Activated CD4-positive, alpha-beta memory T cell treated with anti-CD3 and anti-CD28 coated beads for 36 hours (primary cell): ENCODE measurements around the gene PUS7L. TPM values are rescaled to one million over a fixed set of nuclear protein-coding genes. Genes with fewer than 3 reads are reported as not detected.
A peak's percentile ranks its signal among the peaks of the same experiment; 100 is the strongest.
"Not testable (repeated sequence)": the region's sequence is repeated elsewhere in the genome, so short reads cannot be mapped to it uniquely, and the experiment has no call there.

Experiments
- CTCF ChIA-PET: fragments of 350-600 bp; sonication (Branson Sonifier 250); formaldehyde crosslinking; loops from one replicate; lab custom pipeline; 2021; ENCODE audit warnings: antibody characterized with exemption, inconsistent platforms; lab: Charles Lee
- POLR2A ChIA-PET: fragments of 350-600 bp; sonication (Branson Sonifier 250); formaldehyde crosslinking; loops from one replicate; lab custom pipeline; 2021; ENCODE audit warnings: antibody characterized with exemption; lab: Charles Lee
- DNase-seq: peaks from one replicate; pipeline ENCODE4 v3.0.0-alpha.2; 2020
- H3K27ac Mint-ChIP-seq: one replicate; pipeline ENCODE4 v1.8.0; 2021; ENCODE audit warnings: mixed read lengths
- H3K27me3 Mint-ChIP-seq: one replicate; pipeline ENCODE4 v1.8.0; 2021; ENCODE audit warnings: mixed read lengths
- H3K36me3 Mint-ChIP-seq: one replicate; pipeline ENCODE4 v1.8.0; 2021; ENCODE audit warnings: mixed read lengths
- H3K4me1 Mint-ChIP-seq: one replicate; pipeline ENCODE4 v1.8.0; 2021; ENCODE audit warnings: low read depth, mixed read lengths
- H3K4me3 Mint-ChIP-seq: one replicate; pipeline ENCODE4 v1.8.0; 2021; ENCODE audit warnings: mild to moderate bottlenecking, mixed read lengths
- H3K9me3 Mint-ChIP-seq: one replicate; pipeline ENCODE4 v1.8.0; 2021; ENCODE audit warnings: mixed read lengths
- intact Hi-C: fragments of 100-400 bp; cut with micrococcal nuclease; formaldehyde crosslinking; loops from one replicate; pipeline ENCODE4 v1.15.1; 2023
- total RNA-seq, 2 experiments: library from RNA; stranded (reverse); gene quantifications; one replicate each; pipeline ENCODE4 v1.2.3, GENCODE V29; 2021

The PUS7L gene
- total RNA-seq, 2 experiments from 2014 or later: 14.8 to 16.0 TPM

GRCh38 chr12:43776498-43776897 lies 17.9 kb upstream of the PUS7L start:
- no peaks in the 10 kb centered on the region for H3K27me3 Mint-ChIP-seq
- no peak overlapping the region for H3K4me3 Mint-ChIP-seq
- DNase-seq: no peak
- POLR2A ChIA-PET: interaction anchor here (1.2 kb wide), 1 partner anchor 30 kb away, joined by 3 read pairs; the partner anchor contains the start of gene TWF1
- no peaks in the 10 kb centered on the region for H3K9me3 Mint-ChIP-seq
- CTCF ChIA-PET: interaction anchor here (1.0 to 2.7 kb wide), 4 partner anchors 13 to 109 kb away, joined by 3 to 34 read pairs (median 8); partner anchors contain the start of genes IRAK4 and PUS7L
- intact Hi-C loops: loop anchor here (1.0 kb wide), 1 partner anchor 106 kb away; no protein-coding TSS in a partner anchor
- peaks cover 18% of the 10 kb centered on the region for H3K36me3 Mint-ChIP-seq
- no peak overlapping the region for H3K27ac Mint-ChIP-seq
- no peaks in the 10 kb centered on the region for H3K4me1 Mint-ChIP-seq

GRCh38 chr12:43766291-43766690 lies 7.7 kb upstream of the PUS7L start:
- POLR2A ChIA-PET: no interaction called here

GRCh38 chr12:43764528-43764927 lies 5.9 kb upstream of the PUS7L start:
- H3K27me3 Mint-ChIP-seq: no peaks in the 10 kb centered on the region
- DNase-seq: no peak
- no peak overlapping the region for H3K27ac Mint-ChIP-seq
- H3K36me3 Mint-ChIP-seq: peaks cover 9% of the 10 kb centered on the region
- POLR2A ChIA-PET: no interaction called here
- peaks cover 31% of the 10 kb centered on the region for H3K4me1 Mint-ChIP-seq
- no peak overlapping the region for H3K4me3 Mint-ChIP-seq
- H3K9me3 Mint-ChIP-seq: no peaks in the 10 kb centered on the region
- CTCF ChIA-PET: no interaction called here
- intact Hi-C loops: no loop called here

More at GRCh38 chr12:43766291-43766690, 7.7 kb upstream of the PUS7L start:
- Mint-ChIP-seq H3K9me3 (no peaks in the 10 kb centered on the region), H3K4me3 (no peak overlapping the region), H3K27me3 (no peaks in the 10 kb centered on the region), H3K4me1 (peaks cover 25% of the 10 kb centered on the region), H3K36me3 (peaks cover 21% of the 10 kb centered on the region), H3K27ac (no peak overlapping the region)
- CTCF ChIA-PET: interaction anchor here (0.5 kb wide), 1 partner anchor 91 kb away, joined by 3 read pairs; no protein-coding TSS in a partner anchor
- intact Hi-C loops: no loop called here
- no peak for DNase-seq

- H3K27ac Mint-ChIP-seq: peak overlapping the region; percentile 2
- no peak overlapping the region for H3K4me3 Mint-ChIP-seq
- H3K9me3 Mint-ChIP-seq: no peaks in the 10 kb centered on the region
- H3K4me1 Mint-ChIP-seq: peaks cover 31% of the 10 kb centered on the region
- no peak for DNase-seq
- peaks cover 11% of the 10 kb centered on the region for H3K36me3 Mint-ChIP-seq
- CTCF ChIA-PET: no interaction called here
- intact Hi-C loops: no loop called here
- H3K27me3 Mint-ChIP-seq: no peaks in the 10 kb centered on the region
- POLR2A ChIA-PET: no interaction called here
These were observed 5.2 kb upstream of the PUS7L start for GRCh38 chr12:43763769-43764168.

GRCh38 chr12:43762596-43762995 lies 4.0 kb upstream of the PUS7L start:
- Mint-ChIP-seq H3K9me3 (no peaks in the 10 kb centered on the region), H3K27ac (no peak overlapping the region), H3K4me3 (no peak overlapping the region), H3K27me3 (no peaks in the 10 kb centered on the region), H3K4me1 (peaks cover 36% of the 10 kb centered on the region), H3K36me3 (peaks cover 6% of the 10 kb centered on the region)
- ChIA-PET POLR2A (no interaction called here), CTCF (interaction anchor here (0.6 to 1.2 kb wide), 3 partner anchors 13 to 1701 kb away, joined by 3 read pairs; no protein-coding TSS in a partner anchor)
- intact Hi-C loops: no loop called here
- no peak for DNase-seq

GRCh38 chr12:43761500-43761899 lies 2.9 kb upstream of the PUS7L start:
- DNase-seq: no peak
- H3K4me3 Mint-ChIP-seq: peak overlapping the region; percentile 38
- H3K9me3 Mint-ChIP-seq: no peaks in the 10 kb centered on the region
- H3K4me1 Mint-ChIP-seq: peaks cover 44% of the 10 kb centered on the region
- H3K27ac Mint-ChIP-seq: peak overlapping the region; percentile 25
- CTCF ChIA-PET: interaction anchor here (1.2 kb wide), 2 partner anchors 14 to 121 kb away, joined by 3 read pairs; no protein-coding TSS in a partner anchor
- intact Hi-C loops: no loop called here
- H3K27me3 Mint-ChIP-seq: no peaks in the 10 kb centered on the region
- POLR2A ChIA-PET: no interaction called here
- peaks cover 6% of the 10 kb centered on the region for H3K36me3 Mint-ChIP-seq

GRCh38 chr12:43760396-43760795 lies 1.8 kb upstream of the PUS7L start:
- ChIA-PET POLR2A (interaction anchor here (2.6 kb wide), 1 partner anchor 46 kb away, joined by 32 read pairs; the partner anchor contains the start of gene TWF1), CTCF (interaction anchor here (1.2 to 2.6 kb wide), 3 partner anchors 17 to 122 kb away, joined by 3 to 21 read pairs (median 12); partner anchors contain the start of gene TWF1)
- Mint-ChIP-seq H3K27me3 (no peaks in the 10 kb centered on the region), H3K27ac (peak overlapping the region; percentile 98), H3K9me3 (no peaks in the 10 kb centered on the region), H3K4me3 (peak overlapping the region; percentile 94), H3K36me3 (peaks cover 6% of the 10 kb centered on the region), H3K4me1 (peaks cover 51% of the 10 kb centered on the region)
- intact Hi-C loops: no loop called here
- DNase-seq: no peak

GRCh38 chr12:43758247-43758727 lies 303 bp downstream of the PUS7L start:
- peak overlapping the region; percentile 98 for H3K27ac Mint-ChIP-seq
- CTCF ChIA-PET: interaction anchor here (0.7 to 2.6 kb wide), 9 partner anchors 9 to 1348 kb away, joined by 3 to 21 read pairs (median 5); partner anchors contain the start of genes TMEM117 and TWF1
- peak overlapping the region; percentile 94 for H3K4me3 Mint-ChIP-seq
- intact Hi-C loops: loop anchor here (1.0 kb wide), 2 partner anchors 28 to 78 kb away; partner anchors contain the start of gene TMEM117
- H3K4me1 Mint-ChIP-seq: peaks cover 63% of the 10 kb centered on the region
- DNase-seq: no peak
- no peaks in the 10 kb centered on the region for H3K27me3 Mint-ChIP-seq
- peaks cover 20% of the 10 kb centered on the region for H3K36me3 Mint-ChIP-seq
- H3K9me3 Mint-ChIP-seq: no peaks in the 10 kb centered on the region
- POLR2A ChIA-PET: interaction anchor here (0.7 to 2.6 kb wide), 4 partner anchors 48 to 1070 kb away, joined by 3 to 32 read pairs (median 8); partner anchors contain the start of genes TMEM117 and TWF1

- H3K9me3 Mint-ChIP-seq: peaks cover 6% of the 10 kb centered on the region
- CTCF ChIA-PET: no interaction called here
- H3K4me1 Mint-ChIP-seq: peaks cover 48% of the 10 kb centered on the region
- no peak overlapping the region for H3K27ac Mint-ChIP-seq
- no peak overlapping the region for H3K4me3 Mint-ChIP-seq
- intact Hi-C loops: no loop called here
- DNase-seq: no peak
- POLR2A ChIA-PET: no interaction called here
- H3K36me3 Mint-ChIP-seq: peaks cover 37% of the 10 kb centered on the region
- no peaks in the 10 kb centered on the region for H3K27me3 Mint-ChIP-seq
These were observed 4.6 kb downstream of the PUS7L start for GRCh38 chr12:43754015-43754414.

GRCh38 chr12:43751360-43751759 lies 7.2 kb downstream of the PUS7L start:
- peaks cover 38% of the 10 kb centered on the region for H3K36me3 Mint-ChIP-seq
- H3K4me1 Mint-ChIP-seq: peaks cover 33% of the 10 kb centered on the region

GRCh38 chr12:43750814-43751213 lies 7.8 kb downstream of the PUS7L start:
- CTCF ChIA-PET: no interaction called here
- DNase-seq: no peak
- Mint-ChIP-seq H3K4me3 (no peak overlapping the region), H3K27me3 (no peaks in the 10 kb centered on the region), H3K9me3 (peaks cover 6% of the 10 kb centered on the region), H3K4me1 (peaks cover 29% of the 10 kb centered on the region), H3K27ac (no peak overlapping the region), H3K36me3 (peaks cover 39% of the 10 kb centered on the region)
- POLR2A ChIA-PET: no interaction called here
- intact Hi-C loops: no loop called here

More at GRCh38 chr12:43751360-43751759, 7.2 kb downstream of the PUS7L start:
- DNase-seq, H3K27ac Mint-ChIP-seq, intact Hi-C loops, CTCF ChIA-PET, H3K27me3 Mint-ChIP-seq, H3K9me3 Mint-ChIP-seq, H3K4me3 Mint-ChIP-seq, POLR2A ChIA-PET: not testable (repeated sequence)

GRCh38 chr12:43749016-43749415 lies 9.6 kb downstream of the PUS7L start:
- DNase-seq: no peak
- ChIA-PET POLR2A (no interaction called here), CTCF (interaction anchor here (2.6 kb wide), 1 partner anchor 10 kb away, joined by 11 read pairs; the partner anchor contains the start of genes IRAK4 and PUS7L)
- Mint-ChIP-seq H3K9me3 (peaks cover 6% of the 10 kb centered on the region), H3K4me3 (no peak overlapping the region), H3K36me3 (peaks cover 38% of the 10 kb centered on the region), H3K27ac (no peak overlapping the region), H3K27me3 (no peaks in the 10 kb centered on the region), H3K4me1 (peaks cover 18% of the 10 kb centered on the region)
- intact Hi-C loops: no loop called here
